Muscle layer of colon (tissue), 2 donors: ENCODE data around the gene PTPRQ.

Experiments used
- H3K27ac ChIP-seq: one replicate; pipeline ENCODE4 v1.7.0; 2013; ENCODE audit warnings: low read depth, mild to moderate bottlenecking, low read length, moderate library complexity
- H3K27me3 ChIP-seq, 2 donors: one replicate each; pipeline ENCODE4 v1.7.0; 2013; ENCODE audit warnings: low read length in 2 of 2, mild to moderate bottlenecking in 2 of 2; ENCODE audit not compliant: insufficient read depth in 2 of 2, control insufficient read depth in 1 of 2
- H3K36me3 ChIP-seq: one replicate; pipeline ENCODE4 v1.7.0; 2013; ENCODE audit warnings: mild to moderate bottlenecking, low read length; ENCODE audit not compliant: insufficient read depth
- H3K4me1 ChIP-seq: one replicate; pipeline ENCODE4 v1.7.0; 2013; ENCODE audit warnings: mild to moderate bottlenecking, low read length; ENCODE audit not compliant: insufficient read depth
- H3K4me3 ChIP-seq, 2 donors: one replicate each; pipeline ENCODE4 v1.7.0; 2013; ENCODE audit warnings: low read length in 2 of 2, low read depth in 1 of 2, mild to moderate bottlenecking in 1 of 2, moderate library complexity in 1 of 2
- H3K9ac ChIP-seq: one replicate; pipeline ENCODE4 v1.7.0; 2013; ENCODE audit warnings: low read length
- H3K9me3 ChIP-seq: one replicate; pipeline ENCODE4 v1.7.0; 2013; ENCODE audit warnings: mild to moderate bottlenecking, low read length
- donor health status: abdominal sarcoma.
- donor health status: Adenocarcinoma of cecum.

PTPRQ gene

GRCh38 chr12:80580254-80580653, 136.2 kb downstream of the PTPRQ start:
- Histone ChIP-seq H3K4me3 (no peak overlapping the region), H3K36me3 (no peaks in the 10 kb centered on the region), H3K4me1 (no peaks in the 10 kb centered on the region), H3K9me3 (no peaks in the 10 kb centered on the region), H3K27me3 (no peaks in the 10 kb centered on the region), H3K27ac (no peak overlapping the region), H3K9ac (no peak overlapping the region)

GRCh38 chr12:80581783-80582182, 137.7 kb downstream of the PTPRQ start:
- H3K27ac ChIP-seq: no peak overlapping the region
- no peaks in the 10 kb centered on the region for H3K36me3 ChIP-seq
- no peaks in the 10 kb centered on the region for H3K27me3 ChIP-seq
- H3K9ac ChIP-seq: no peak overlapping the region
- no peak overlapping the region for H3K4me3 ChIP-seq
- H3K4me1 ChIP-seq: no peaks in the 10 kb centered on the region
- H3K9me3 ChIP-seq: no peaks in the 10 kb centered on the region

GRCh38 chr12:80582431-80582830, 138.4 kb downstream of the PTPRQ start:
- H3K9ac ChIP-seq: no peak overlapping the region
- H3K27me3 ChIP-seq: no peaks in the 10 kb centered on the region
- H3K27ac ChIP-seq: no peak overlapping the region
- no peaks in the 10 kb centered on the region for H3K4me1 ChIP-seq
- no peaks in the 10 kb centered on the region for H3K9me3 ChIP-seq
- no peaks in the 10 kb centered on the region for H3K36me3 ChIP-seq
- H3K4me3 ChIP-seq: no peak overlapping the region

GRCh38 chr12:80589077-80589476, 145.0 kb downstream of the PTPRQ start:
- Histone ChIP-seq H3K9ac (no peak overlapping the region), H3K9me3 (no peaks in the 10 kb centered on the region), H3K27me3 (no peaks in the 10 kb centered on the region), H3K4me3 (no peak overlapping the region), H3K4me1 (no peaks in the 10 kb centered on the region), H3K27ac (no peak overlapping the region), H3K36me3 (no peaks in the 10 kb centered on the region)

- H3K4me3 ChIP-seq: no peak overlapping the region
- H3K36me3 ChIP-seq: no peaks in the 10 kb centered on the region
- no peaks in the 10 kb centered on the region for H3K27me3 ChIP-seq
- H3K27ac ChIP-seq: no peak overlapping the region
- no peaks in the 10 kb centered on the region for H3K4me1 ChIP-seq
- H3K9me3 ChIP-seq: no peaks in the 10 kb centered on the region
- H3K9ac ChIP-seq: no peak overlapping the region
Measured at GRCh38 chr12:80590085-80590484, 146.1 kb downstream of the PTPRQ start.

- Histone ChIP-seq H3K9ac (no peak overlapping the region), H3K27ac (no peak overlapping the region), H3K27me3 (no peaks in the 10 kb centered on the region), H3K4me1 (no peaks in the 10 kb centered on the region), H3K9me3 (no peaks in the 10 kb centered on the region), H3K4me3 (no peak overlapping the region), H3K36me3 (no peaks in the 10 kb centered on the region)
Measured at GRCh38 chr12:80593766-80594165, 149.7 kb downstream of the PTPRQ start.

GRCh38 chr12:80596509-80596908, 152.5 kb downstream of the PTPRQ start:
- H3K4me1 ChIP-seq: no peaks in the 10 kb centered on the region
- H3K9ac ChIP-seq: no peak overlapping the region
- no peaks in the 10 kb centered on the region for H3K9me3 ChIP-seq
- H3K4me3 ChIP-seq: no peak overlapping the region
- no peak overlapping the region for H3K27ac ChIP-seq
- H3K27me3 ChIP-seq: no peaks in the 10 kb centered on the region
- no peaks in the 10 kb centered on the region for H3K36me3 ChIP-seq

- H3K27ac ChIP-seq: no peak overlapping the region
- no peak overlapping the region for H3K9ac ChIP-seq
- H3K36me3 ChIP-seq: no peaks in the 10 kb centered on the region
- no peaks in the 10 kb centered on the region for H3K4me1 ChIP-seq
- H3K27me3 ChIP-seq: no peaks in the 10 kb centered on the region
- no peak overlapping the region for H3K4me3 ChIP-seq
- H3K9me3 ChIP-seq: no peaks in the 10 kb centered on the region
Measured at GRCh38 chr12:80598004-80598606, 154.1 kb downstream of the PTPRQ start.

GRCh38 chr12:80602455-80602854, 158.4 kb downstream of the PTPRQ start:
- Histone ChIP-seq H3K4me3 (no peak overlapping the region), H3K27ac (no peak overlapping the region), H3K9me3 (no peaks in the 10 kb centered on the region), H3K36me3 (no peaks in the 10 kb centered on the region), H3K9ac (no peak overlapping the region), H3K4me1 (no peaks in the 10 kb centered on the region), H3K27me3 (no peaks in the 10 kb centered on the region)

- H3K9ac ChIP-seq: no peak overlapping the region
- no peaks in the 10 kb centered on the region for H3K36me3 ChIP-seq
- H3K27ac ChIP-seq: no peak overlapping the region
- H3K27me3 ChIP-seq: no peaks in the 10 kb centered on the region
- H3K4me1 ChIP-seq: no peaks in the 10 kb centered on the region
- H3K4me3 ChIP-seq: no peak overlapping the region
- no peaks in the 10 kb centered on the region for H3K9me3 ChIP-seq
Measured at GRCh38 chr12:80607361-80608135, 163.5 kb downstream of the PTPRQ start.

- Histone ChIP-seq H3K9me3 (no peaks in the 10 kb centered on the region), H3K4me1 (no peaks in the 10 kb centered on the region), H3K36me3 (no peaks in the 10 kb centered on the region), H3K4me3 (no peak overlapping the region), H3K27me3 (no peaks in the 10 kb centered on the region), H3K9ac (no peak overlapping the region), H3K27ac (no peak overlapping the region)
Measured at GRCh38 chr12:80617733-80618132, 173.7 kb downstream of the PTPRQ start.

GRCh38 chr12:80620281-80620680, 176.2 kb downstream of the PTPRQ start:
- no peaks in the 10 kb centered on the region for H3K9me3 ChIP-seq
- H3K36me3 ChIP-seq: no peaks in the 10 kb centered on the region
- no peaks in the 10 kb centered on the region for H3K27me3 ChIP-seq
- H3K4me3 ChIP-seq: no peak overlapping the region
- H3K27ac ChIP-seq: no peak overlapping the region
- H3K9ac ChIP-seq: no peak overlapping the region
- H3K4me1 ChIP-seq: no peaks in the 10 kb centered on the region
